Hematopoietic multipotent progenitor cell (in vitro differentiated cells): Measurements from ENCODE around the gene COPS4. TPM values are rescaled to one million over a fixed set of nuclear protein-coding genes. Genes with fewer than 3 reads are reported as not detected.

ENCODE experiments used
- DNase-seq, 3 donors: peaks; one replicate each; pipeline ENCODE4 v3.0.0-alpha.2; 2011 to 2015; ENCODE audit warnings: low read depth in 2 of 3, low spot score in 2 of 3
- small RNA-seq: library from RNA; depleted of rRNA; stranded (forward); fragments of <200 nt; gene quantifications from one replicate; pipeline ENCODE3, GENCODE V24; 2012
- total RNA-seq: library from RNA; depleted of rRNA; stranded (reverse); fragments of >200 nt; gene quantifications from one replicate; pipeline ENCODE4 v1.2.3, GENCODE V29; 2012

Gene COPS4
- total RNA-seq, 1 donor = 53.1 TPM

DNA sequence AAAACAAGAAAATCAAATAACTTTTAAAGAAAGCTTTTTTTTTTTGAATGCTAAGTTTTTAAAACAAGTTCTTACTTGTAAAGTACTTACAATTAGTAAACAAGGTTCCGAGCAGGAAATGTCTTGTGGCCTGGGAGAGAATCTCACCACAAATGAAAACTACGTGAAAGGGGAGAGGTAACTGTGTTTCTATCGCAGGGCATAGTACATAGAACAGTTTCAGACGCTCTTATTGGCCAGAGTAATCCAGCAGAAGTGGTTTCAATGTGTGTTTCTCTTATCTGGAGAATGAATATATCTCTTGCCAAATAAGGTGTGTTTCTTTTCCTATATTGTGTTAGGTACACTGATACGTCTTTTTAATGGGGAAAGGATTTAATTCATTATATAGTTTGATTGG is 79.6 kb downstream of the COPS4 start, which contains the start of gene PLAC8:
TSS of gene PLAC8 (minus strand) at position 154 of the 400 bp plus-strand sequence. CDS start 6,808 bp downstream, outside the sequence.
- DNase-seq = peak in 2 of 3 donors; percentile 47 to 80

DNA sequence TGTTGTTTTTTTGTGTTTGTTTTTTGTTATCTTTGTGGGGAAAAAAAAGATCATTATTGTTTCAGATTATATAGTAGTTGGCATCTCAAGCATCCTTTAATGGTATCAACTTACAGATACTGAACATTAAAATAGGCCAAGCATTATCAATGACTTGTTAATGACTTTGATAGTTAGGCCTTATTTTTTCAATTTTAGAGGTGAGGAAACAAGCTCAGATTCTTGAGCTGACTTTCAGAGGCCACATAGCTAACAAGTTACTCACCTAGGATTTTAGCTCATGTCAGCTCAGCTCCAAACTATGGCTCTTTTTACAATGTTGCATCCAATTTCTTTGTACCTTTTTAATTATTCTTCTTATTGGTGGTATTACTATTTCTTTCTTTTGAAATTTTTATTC is 80.0 kb downstream of the COPS4 start:
- DNase-seq = no peak

DNA sequence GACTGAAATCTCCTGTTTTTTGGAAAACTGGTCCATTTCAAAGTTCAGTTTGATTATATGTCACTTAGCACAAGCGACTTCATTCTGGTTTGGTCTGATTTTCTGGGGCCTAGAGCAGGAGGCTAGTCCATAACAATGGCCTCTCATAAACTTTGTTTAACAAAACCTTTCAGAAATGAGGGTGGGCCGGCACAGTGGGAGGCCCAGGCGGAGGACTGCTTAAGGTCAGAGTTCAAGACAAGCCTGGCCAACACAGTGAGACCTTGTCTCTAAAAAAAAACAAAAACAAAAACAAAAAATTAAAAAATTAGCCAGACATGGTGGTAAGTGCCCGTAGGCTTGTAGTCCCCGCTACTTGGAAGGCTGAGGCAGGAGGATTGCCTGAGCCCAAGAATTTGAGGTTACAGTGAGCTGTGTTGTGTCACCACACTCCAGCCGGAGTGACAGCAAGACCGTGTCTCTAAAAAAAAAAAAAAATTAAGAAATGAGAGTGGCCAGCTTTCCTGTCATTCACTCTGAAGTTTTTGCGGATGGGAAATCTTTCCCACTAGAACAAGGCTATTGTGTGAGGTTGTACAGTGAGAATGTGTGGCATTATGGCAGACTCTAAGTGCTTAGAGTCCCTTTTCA is 80.8 kb downstream of the COPS4 start:
- DNase-seq = no peak

DNA sequence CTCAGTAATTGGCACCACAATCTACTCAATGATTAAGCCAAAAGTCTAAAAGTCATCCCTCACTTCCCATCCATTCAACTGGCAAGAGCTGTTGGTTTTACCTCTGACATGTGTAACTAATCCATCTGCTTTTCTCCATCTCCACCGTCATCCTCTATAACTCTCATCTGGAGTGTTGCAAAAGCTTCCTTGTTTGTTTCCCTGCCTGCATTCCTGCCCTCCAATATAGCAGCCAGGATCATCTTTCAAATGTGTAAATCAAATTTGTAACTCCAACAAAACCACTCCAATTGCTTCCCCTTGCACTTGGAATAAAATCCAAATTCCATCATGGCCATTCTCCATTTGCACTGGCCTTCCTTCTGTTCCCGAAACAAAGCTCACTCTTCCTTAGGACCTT is 83.9 kb downstream of the COPS4 start:
- no peak for DNase-seq

DNA sequence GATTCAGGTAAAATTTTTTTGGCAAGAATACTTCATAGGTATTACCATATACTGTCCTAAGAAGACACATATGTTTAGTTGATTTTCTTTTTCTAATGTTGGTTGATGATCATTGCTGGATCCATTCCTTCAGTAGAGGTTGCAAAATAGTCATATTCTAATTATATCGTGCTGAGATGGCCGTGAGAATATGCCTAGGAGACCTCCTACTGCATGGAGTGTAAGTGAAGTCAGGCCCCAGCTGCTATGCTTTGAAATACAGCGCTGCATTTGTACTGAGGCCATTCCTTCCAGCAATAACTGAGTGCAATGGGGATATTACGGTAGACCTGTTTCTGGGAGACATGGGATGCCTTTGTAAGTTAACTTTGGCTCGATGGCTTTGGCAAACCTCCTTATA is 86.3 kb downstream of the COPS4 start:
- no peak for DNase-seq

DNA sequence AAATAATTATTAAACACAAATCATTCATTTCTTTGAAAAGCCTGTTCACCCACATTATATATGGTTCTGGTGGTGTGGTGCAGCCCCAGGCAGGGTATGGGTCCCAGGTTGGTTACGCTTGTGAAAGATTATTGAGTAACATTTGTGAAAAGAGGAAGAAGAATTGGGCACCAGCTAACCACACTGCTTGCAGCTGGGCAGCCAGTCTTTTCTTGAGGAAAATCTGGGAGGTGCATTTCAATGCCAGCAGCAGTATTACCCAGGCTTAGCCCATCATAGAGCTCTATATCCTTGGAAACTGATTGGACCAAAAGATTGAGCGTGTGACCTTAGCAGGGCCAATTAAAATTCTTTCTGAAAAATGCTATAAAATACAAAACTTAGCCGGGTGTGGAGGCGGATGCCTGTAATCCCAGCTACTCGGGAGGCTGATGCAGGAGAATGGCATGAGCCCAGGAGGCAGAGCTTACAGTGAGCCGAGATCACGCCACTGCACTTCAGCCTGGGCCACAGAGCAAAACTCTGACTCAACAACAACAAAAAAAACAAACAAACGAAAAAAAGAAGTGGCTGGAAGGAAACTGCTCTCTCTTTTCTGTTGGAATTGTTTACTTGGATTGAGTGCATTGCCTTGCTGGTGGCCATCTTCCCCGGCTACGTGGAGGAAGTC is 89.3 kb downstream of the COPS4 start:
- DNase-seq = peak in 2 of 3 donors; percentile 69 to 89

Small RNA genes within 50 kb of the gene (small RNA-seq; reads per million reads assigned to genes)
- not detected for gene RNU6-615P

Other genes starting within 250 kb of the COPS4 start
- gene SCD5, start 236.4 kb upstream of the COPS4 start, total RNA-seq = 10.8 TPM
- gene SEC31A, start 144.0 kb upstream of the COPS4 start, total RNA-seq = 104 TPM
- 2.7 TPM for gene THAP9, start 134.4 kb upstream of the COPS4 start, total RNA-seq
- 19.1 TPM for gene LIN54, start 24.4 kb upstream of the COPS4 start, total RNA-seq
- gene PLAC8, start 79.5 kb downstream of the COPS4 start, total RNA-seq = 205 TPM
- 11.6 TPM for gene COQ2, start 249.6 kb downstream of the COPS4 start, total RNA-seq